ENCODE results near the gene KLHDC2.
A peak's percentile ranks its signal among the peaks of the same experiment; 100 is the strongest.
"Not testable (repeated sequence)": the region's sequence is repeated elsewhere in the genome, so short reads cannot be mapped to it uniquely, and the experiment has no call there.

Gene KLHDC2, protein sequence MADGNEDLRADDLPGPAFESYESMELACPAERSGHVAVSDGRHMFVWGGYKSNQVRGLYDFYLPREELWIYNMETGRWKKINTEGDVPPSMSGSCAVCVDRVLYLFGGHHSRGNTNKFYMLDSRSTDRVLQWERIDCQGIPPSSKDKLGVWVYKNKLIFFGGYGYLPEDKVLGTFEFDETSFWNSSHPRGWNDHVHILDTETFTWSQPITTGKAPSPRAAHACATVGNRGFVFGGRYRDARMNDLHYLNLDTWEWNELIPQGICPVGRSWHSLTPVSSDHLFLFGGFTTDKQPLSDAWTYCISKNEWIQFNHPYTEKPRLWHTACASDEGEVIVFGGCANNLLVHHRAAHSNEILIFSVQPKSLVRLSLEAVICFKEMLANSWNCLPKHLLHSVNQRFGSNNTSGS

DNA sequence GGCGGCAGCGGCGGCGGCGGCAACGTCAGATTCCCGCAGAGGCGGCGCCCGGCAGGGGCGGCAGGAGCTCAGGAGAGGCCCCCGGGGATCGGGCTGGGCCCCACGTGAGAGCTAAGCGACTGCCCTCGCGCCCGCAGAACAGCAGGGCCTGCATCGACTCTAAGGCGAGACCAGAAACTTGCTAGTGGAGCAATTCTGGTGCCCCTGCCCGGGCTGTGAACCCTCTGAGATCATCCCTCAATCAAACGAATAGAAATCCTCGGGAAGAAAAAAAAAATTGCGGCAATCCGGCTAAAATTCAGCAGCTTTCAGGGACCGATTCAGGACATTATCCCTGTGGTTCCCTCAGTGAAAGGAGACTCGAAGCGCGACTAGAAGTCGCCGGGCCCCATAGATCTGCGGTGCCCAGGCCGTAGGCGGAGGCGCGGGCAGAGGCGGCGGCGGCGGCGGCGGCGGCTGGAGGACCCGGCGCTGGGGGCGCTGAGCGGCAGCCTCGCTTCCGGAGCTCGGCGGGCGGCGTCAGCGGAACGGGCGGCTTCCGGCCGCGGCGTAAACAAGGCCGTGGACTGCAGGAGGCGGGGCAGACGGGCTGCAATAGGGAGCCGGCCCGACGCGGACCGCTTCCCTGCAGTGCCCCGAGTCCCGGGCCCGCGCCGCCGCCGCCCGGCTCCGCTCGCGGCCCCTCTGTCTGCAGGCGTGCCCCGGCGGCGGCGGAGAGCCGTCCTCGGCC, at the start of gene KLHDC2:
TSS of gene KLHDC2 (plus strand) at position 583 of the 730 bp plus-strand sequence. CDS start 316 bp downstream, outside the sequence.
- peaks cover 0 to 18% (median 5%) of the 10 kb centered on the region in 11 experiments; a peak in 10 of 22 replicates for H4K20me1 ChIP-seq
- H3K4me1 ChIP-seq: peaks cover 29 to 40% (median 33%) of the 10 kb centered on the region in 10 experiments
- H3K27me3 ChIP-seq: no peaks in the 10 kb centered on the region
- H3K4me2 ChIP-seq: peak within 1 kb of the TSS; percentile 79 to 98 (median 92)
- peaks cover 0 to 13% (median 6%) of the 10 kb centered on the region in 11 experiments; a peak in 9 of 22 replicates for H3K36me3 ChIP-seq
- H3K27ac ChIP-seq: peak within 1 kb of the TSS; percentile 92 to 99 (median 97)
- no peak for TF ChIP-seq Cebpa-rat (IDR thresholded peaks at IDR 0.05)
- no peaks in the 10 kb centered on the region for H3K9me3 ChIP-seq (replicated peaks in 1 of 11)
- peak within 1 kb of the TSS; percentile 93 to 99 (median 97) for H3K9ac ChIP-seq
- peak within 1 kb of the TSS; percentile 78 to 98 (median 90) for H3K4me3 ChIP-seq

DNA sequence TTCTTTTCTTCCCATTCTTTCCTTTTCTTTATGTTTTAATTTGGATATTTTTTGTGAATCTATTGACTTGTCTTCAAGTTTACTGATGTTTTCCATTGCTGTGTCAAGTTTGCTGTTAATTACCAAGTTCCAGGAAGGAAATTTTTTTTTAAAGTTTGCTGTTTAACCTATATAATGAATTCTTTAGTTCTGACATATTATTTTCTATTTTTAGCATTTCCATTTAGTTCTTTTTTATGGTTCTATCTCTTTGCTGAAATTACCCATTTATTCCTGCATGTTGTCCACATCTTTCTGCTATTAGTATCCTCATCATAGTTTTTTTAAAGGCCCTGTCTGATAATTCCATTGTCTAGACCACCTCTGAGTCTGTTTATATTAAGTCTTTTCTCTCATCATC, 47.2 kb upstream of the KLHDC2 start:
- Histone ChIP-seq H3K4me2 (no peak overlapping the region), H3K4me1 (no peaks in the 10 kb centered on the region), H4K20me1 (no peaks in the 10 kb centered on the region), H3K36me3 (peaks cover 0 to 15% (median 0%) of the 10 kb centered on the region in 11 experiments; a peak in 6 of 22 replicates), H3K9ac (no peak overlapping the region), H3K27me3 (no peaks in the 10 kb centered on the region), H3K9me3 (replicated peaks in 1 of 11) (peaks cover 10 to 32% (median 22%) of the 10 kb centered on the region in 11 experiments; a peak in 20 of 22 replicates), H3K4me3 (no peak overlapping the region), H3K27ac (no peak overlapping the region)
- TF ChIP-seq Cebpa-rat (IDR thresholded peaks at IDR 0.05): no peak

DNA sequence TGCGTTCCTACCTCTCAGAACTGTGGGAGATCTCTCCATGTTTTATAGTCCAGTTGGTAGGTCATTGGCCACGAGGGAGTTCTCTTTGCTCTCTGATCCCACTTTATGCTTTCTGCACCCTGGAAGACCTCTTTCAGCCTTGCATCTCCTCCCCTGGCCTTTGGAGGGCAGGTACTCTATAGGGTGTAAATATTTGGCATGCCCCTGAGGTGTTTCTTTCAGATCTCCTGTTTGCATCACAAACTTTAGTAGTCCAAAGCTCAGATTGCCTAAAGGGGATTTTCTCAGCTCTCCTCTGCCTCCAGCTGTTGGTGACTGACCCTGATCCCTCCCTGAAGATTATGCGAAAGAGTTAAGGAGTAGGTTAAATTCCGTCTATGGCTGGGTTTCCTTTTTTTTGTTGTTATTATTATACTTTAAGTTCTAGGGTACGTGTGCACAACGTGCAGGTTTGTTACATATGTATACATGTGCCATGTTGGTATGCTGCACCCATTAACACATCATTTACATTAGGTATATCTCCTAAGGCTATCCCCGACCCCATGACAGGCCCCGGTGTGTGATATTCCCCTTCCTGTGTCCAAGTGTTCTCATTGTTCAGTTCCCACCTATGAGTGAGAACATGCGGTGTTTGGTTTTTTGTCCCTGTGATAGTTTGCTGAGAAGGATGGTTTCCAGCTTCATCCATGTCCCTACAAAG, 46.1 kb upstream of the KLHDC2 start:
- H3K27me3 ChIP-seq, H3K4me2 ChIP-seq, H3K9ac ChIP-seq, H3K27ac ChIP-seq, H4K20me1 ChIP-seq, H3K4me1 ChIP-seq, H3K4me3 ChIP-seq: not testable (repeated sequence)
- H3K9me3 ChIP-seq (replicated peaks in 1 of 11): peaks cover 10 to 32% (median 22%) of the 10 kb centered on the region in 11 experiments; a peak in 20 of 22 replicates
- H3K36me3 ChIP-seq: peaks cover 0 to 26% (median 0%) of the 10 kb centered on the region in 11 experiments; a peak in 7 of 22 replicates

DNA sequence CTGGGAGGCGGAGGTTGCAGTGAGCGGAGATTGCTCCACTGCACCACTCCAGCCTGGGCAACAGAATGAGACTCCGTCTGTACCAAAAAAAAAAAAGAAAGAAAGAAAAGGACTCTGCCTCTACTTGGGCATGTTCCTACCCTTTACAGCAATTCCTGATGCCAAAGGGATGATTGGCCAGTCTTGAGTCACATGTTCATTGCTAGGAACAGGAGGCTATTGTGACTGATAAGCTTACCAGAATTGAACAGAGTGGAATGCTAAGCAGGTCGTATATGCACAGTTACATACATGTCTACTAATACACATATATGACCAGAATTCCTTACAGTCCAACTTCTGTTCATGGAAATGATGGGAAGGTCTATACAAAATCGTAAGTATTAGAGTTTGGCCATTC, 40.8 kb upstream of the KLHDC2 start:
- H3K27me3 ChIP-seq: no peaks in the 10 kb centered on the region
- no peaks in the 10 kb centered on the region for H3K4me1 ChIP-seq
- H3K4me2 ChIP-seq: no peak overlapping the region
- H3K9ac ChIP-seq: no peak overlapping the region
- no peak overlapping the region for H3K4me3 ChIP-seq
- no peak for TF ChIP-seq Cebpa-rat (IDR thresholded peaks at IDR 0.05)
- H4K20me1 ChIP-seq: no peaks in the 10 kb centered on the region
- H3K36me3 ChIP-seq: peaks cover 0 to 15% (median 0%) of the 10 kb centered on the region in 11 experiments; a peak in 3 of 22 replicates
- no peak overlapping the region for H3K27ac ChIP-seq
- peaks cover 0 to 9% (median 3%) of the 10 kb centered on the region in 11 experiments; a peak in 4 of 22 replicates for H3K9me3 ChIP-seq (replicated peaks in 1 of 11)

DNA sequence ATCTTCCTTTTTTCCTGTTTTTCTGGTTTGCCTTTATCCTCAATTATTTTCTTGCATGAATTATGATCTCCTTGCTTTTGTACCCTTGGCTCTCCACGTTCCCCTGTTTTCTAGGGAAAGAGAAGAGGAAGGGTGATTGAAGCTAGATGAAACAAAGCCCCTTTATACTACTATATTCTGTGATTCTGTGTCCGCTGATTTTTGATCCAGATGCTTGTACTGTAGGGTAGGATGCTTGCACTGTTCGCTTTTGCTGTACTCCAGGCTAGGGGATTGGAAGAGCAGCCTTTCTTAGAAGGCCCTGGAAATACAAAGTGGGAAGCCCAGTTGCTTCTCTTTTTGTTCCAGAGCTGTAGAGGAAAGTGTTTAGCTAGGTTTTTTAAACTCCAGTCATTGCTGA, 35.1 kb upstream of the KLHDC2 start:
- H3K4me1 ChIP-seq: no peaks in the 10 kb centered on the region
- TF ChIP-seq Cebpa-rat (IDR thresholded peaks at IDR 0.05): no peak
- no peaks in the 10 kb centered on the region for H3K9me3 ChIP-seq (replicated peaks in 1 of 11)
- H3K9ac ChIP-seq: no peak overlapping the region
- peaks cover 0 to 6% (median 0%) of the 10 kb centered on the region in 11 experiments; a peak in 1 of 22 replicates for H3K36me3 ChIP-seq
- H3K4me2 ChIP-seq: no peak overlapping the region
- no peaks in the 10 kb centered on the region for H3K27me3 ChIP-seq
- no peak overlapping the region for H3K4me3 ChIP-seq
- H3K27ac ChIP-seq: no peak overlapping the region
- H4K20me1 ChIP-seq: no peaks in the 10 kb centered on the region

DNA sequence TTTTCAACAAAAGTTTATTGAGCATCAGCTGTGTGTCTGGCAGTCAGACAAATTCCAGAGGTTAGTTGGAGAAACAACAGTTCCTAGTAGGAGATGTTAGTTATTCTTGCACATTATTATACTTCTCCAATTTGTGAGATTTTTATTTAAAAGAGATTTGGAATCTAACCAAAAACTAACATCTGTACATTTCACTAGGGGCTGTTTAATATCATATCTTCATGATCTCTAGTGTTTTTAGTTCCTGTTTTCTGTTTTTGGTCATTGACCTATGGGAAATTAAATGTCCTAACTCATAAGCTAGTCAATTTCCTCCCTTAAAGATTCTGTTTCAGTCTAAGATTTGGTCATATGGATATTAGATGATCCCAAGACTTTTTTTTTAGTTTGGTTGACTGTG, 34.1 kb upstream of the KLHDC2 start:
- H4K20me1 ChIP-seq: no peaks in the 10 kb centered on the region
- H3K27me3 ChIP-seq: no peaks in the 10 kb centered on the region

DNA sequence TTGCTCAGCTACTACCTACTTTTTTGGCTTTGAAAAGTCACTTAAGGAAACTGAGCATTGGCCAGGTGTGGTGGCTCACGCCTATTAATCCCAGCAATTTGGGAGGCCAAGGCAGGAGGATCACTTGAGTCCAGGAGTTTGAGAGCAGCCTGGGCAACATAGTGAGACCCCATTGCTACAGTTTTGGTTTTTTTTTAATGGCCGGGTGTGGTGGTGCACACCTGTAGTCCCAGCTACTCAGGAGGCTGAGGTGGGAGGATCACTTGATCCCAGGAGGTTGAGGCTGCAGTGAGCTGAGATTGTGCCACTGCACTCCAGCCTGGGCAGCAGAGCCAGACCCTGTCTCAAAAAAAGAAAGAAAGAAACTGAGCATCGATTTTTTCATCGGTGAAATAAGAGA, 32.3 kb upstream of the KLHDC2 start:
- H3K9me3 ChIP-seq (replicated peaks in 1 of 11); H3K36me3 ChIP-seq; H3K27ac ChIP-seq; H3K4me1 ChIP-seq; H3K4me3 ChIP-seq; H4K20me1 ChIP-seq; H3K9ac ChIP-seq; H3K27me3 ChIP-seq; H3K4me2 ChIP-seq: not testable (repeated sequence)

More for the DNA sequence above, 34.1 kb upstream of the KLHDC2 start:
- no peak overlapping the region for H3K4me2 ChIP-seq
- no peaks in the 10 kb centered on the region for H3K9me3 ChIP-seq (replicated peaks in 1 of 11)
- TF ChIP-seq Cebpa-rat (IDR thresholded peaks at IDR 0.05): no peak
- no peak overlapping the region for H3K9ac ChIP-seq
- no peak overlapping the region for H3K4me3 ChIP-seq
- no peaks in the 10 kb centered on the region for H3K4me1 ChIP-seq
- H3K36me3 ChIP-seq: peaks cover 0 to 6% (median 0%) of the 10 kb centered on the region in 11 experiments; a peak in 1 of 22 replicates
- no peak overlapping the region for H3K27ac ChIP-seq

DNA sequence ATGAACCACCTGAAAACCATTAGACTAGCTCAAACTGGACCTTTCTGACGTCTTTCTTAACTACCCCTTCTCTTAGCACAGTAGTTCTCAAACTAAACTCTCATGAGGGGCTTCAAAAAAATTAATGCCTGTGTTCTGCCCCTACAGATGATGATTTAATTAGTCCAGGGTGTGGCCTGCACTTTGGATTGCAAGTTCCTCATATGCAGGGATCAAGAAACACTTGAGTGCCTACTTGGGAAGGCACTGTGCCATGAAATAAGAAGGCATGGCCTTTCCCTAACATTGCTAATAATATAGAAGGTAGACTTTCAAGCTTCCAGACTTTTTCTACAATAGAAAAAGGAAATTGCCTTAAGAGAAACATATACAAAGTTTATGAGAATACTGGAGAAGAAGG, 22.8 kb upstream of the KLHDC2 start:
- no peaks in the 10 kb centered on the region for H3K9me3 ChIP-seq (replicated peaks in 1 of 11)
- H3K27ac ChIP-seq: no peak overlapping the region
- H3K4me2 ChIP-seq: no peak overlapping the region
- no peaks in the 10 kb centered on the region for H3K27me3 ChIP-seq
- peaks cover 0 to 34% (median 0%) of the 10 kb centered on the region in 11 experiments; a peak in 4 of 22 replicates for H3K36me3 ChIP-seq
- no peak for TF ChIP-seq Cebpa-rat (IDR thresholded peaks at IDR 0.05)
- no peaks in the 10 kb centered on the region for H3K4me1 ChIP-seq
- no peak overlapping the region for H3K9ac ChIP-seq
- no peak overlapping the region for H3K4me3 ChIP-seq
- no peaks in the 10 kb centered on the region for H4K20me1 ChIP-seq

DNA sequence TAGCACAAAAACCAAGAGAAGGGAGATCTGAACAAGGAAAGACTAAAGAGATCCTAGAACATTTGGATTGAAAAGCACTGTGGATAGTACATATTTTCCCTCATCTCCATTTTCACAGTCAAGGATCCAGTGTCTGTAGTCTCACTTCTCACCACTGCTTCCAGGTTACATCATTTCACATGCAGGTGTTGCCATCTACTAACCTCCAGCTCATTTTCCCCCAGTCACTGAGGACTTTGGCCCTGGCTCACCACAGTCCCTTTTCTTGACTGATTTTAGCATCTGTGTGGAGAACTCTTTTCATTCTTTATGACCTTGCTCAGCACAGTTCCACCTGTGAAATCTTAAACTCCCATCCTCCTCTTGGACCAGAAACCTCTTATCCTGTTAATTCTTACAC, 21.5 kb upstream of the KLHDC2 start:
- H4K20me1 ChIP-seq; H3K4me2 ChIP-seq; H3K4me1 ChIP-seq; H3K27ac ChIP-seq; H3K27me3 ChIP-seq; H3K9me3 ChIP-seq (replicated peaks in 1 of 11); H3K4me3 ChIP-seq; H3K9ac ChIP-seq: not testable (repeated sequence)
- H3K36me3 ChIP-seq: peaks cover 0 to 27% (median 0%) of the 10 kb centered on the region in 11 experiments; a peak in 4 of 22 replicates
